ENCODE results near the gene GLYATL3. TPM values are rescaled to one million over a fixed set of nuclear protein-coding genes. Genes with fewer than 3 reads are reported as not detected.

GLYATL3 gene
- not detected in 2 replicates for polyA plus RNA-seq

GRCh38 chr6:49499623-49500022 lies at the start of gene GLYATL3:
TSS of gene GLYATL3 (plus strand) at chr6:49499923. CDS start at chr6:49511991, 12,068 bp downstream.

GRCh38 chr6:49462927-49463611 lies 36.7 kb upstream of the GLYATL3 start, which contains the start of the genes CENPQ and MMUT:
TSS of gene CENPQ (plus strand) at chr6:49463370. CDS start at chr6:49470177, 6,807 bp downstream.
TSS of gene MMUT (minus strand) at chr6:49463253. CDS start at chr6:49459466, 3,787 bp downstream.

GRCh38 chr6:49550492-49551077 lies 50.9 kb downstream of the GLYATL3 start, which contains the start of gene C6orf141:
TSS of gene C6orf141 (plus strand) at chr6:49550668. CDS start at chr6:49550793, 125 bp downstream.

Other genes with a start within 250 kb of the GLYATL3 start
- 35.2 and 37.8 TPM in 2 replicates for gene MMUT, start 36.7 kb upstream of the GLYATL3 start, polyA plus RNA-seq
- 20.9 and 33.1 TPM in 2 replicates for gene CENPQ, start 36.6 kb upstream of the GLYATL3 start, polyA plus RNA-seq
- gene C6orf141, start 50.7 kb downstream of the GLYATL3 start, polyA plus RNA-seq, result not detected in 2 replicates
- not detected in 2 replicates for gene RHAG, start 136.9 kb downstream of the GLYATL3 start, polyA plus RNA-seq
- gene CRISP2, start 213.6 kb downstream of the GLYATL3 start, polyA plus RNA-seq, result not detected in 2 replicates
- gene CRISP3, start 244.5 kb downstream of the GLYATL3 start, polyA plus RNA-seq, result not detected in 2 replicates